Choroid plexus epithelial cell (primary cell): Measurements from ENCODE around the gene LAMA4.

ENCODE experiments used
- DNase-seq: peaks from one replicate; pipeline ENCODE4 v3.0.0-alpha.2; 2010; ENCODE audit warnings: low read depth
- H3K4me3 ChIP-seq: 2 replicates; pipeline ENCODE4 v1.5.1; 2011; ENCODE audit warnings: low read depth, mild to moderate bottlenecking, control low read depth, low read length, moderate library complexity
- TF ChIP-seq, protein P1 (sequence below): conservative IDR thresholded peaks from 2 replicates; pipeline ENCODE4 v1.5.1; 2011; ENCODE audit warnings: low read depth, mild to moderate bottlenecking, control low read depth, inconsistent platforms, low read length, moderate library complexity

Gene LAMA4

DNA sequence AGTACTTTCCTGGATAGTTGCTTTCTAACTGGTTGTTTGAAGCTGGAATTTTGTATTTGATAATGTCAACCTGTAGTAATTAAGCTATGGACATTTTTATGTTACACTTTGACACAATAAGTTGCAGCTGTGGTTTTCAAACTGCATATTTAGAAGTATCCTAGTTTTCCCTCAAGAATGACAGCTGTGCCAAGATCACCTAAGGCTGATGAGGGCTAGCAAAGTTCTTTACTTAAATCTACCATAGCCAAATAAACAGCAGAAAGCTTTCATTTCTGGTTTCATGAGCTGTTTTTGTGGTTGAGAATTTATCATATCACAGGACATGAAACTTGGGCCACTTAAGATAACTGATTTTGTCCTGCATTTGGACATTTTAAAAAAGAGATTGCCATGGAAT is 136.3 kb downstream of the LAMA4 start:
- no peak overlapping the region for H3K4me3 ChIP-seq
- peak; percentile 16 for DNase-seq
- TF ChIP-seq, protein P1, sequence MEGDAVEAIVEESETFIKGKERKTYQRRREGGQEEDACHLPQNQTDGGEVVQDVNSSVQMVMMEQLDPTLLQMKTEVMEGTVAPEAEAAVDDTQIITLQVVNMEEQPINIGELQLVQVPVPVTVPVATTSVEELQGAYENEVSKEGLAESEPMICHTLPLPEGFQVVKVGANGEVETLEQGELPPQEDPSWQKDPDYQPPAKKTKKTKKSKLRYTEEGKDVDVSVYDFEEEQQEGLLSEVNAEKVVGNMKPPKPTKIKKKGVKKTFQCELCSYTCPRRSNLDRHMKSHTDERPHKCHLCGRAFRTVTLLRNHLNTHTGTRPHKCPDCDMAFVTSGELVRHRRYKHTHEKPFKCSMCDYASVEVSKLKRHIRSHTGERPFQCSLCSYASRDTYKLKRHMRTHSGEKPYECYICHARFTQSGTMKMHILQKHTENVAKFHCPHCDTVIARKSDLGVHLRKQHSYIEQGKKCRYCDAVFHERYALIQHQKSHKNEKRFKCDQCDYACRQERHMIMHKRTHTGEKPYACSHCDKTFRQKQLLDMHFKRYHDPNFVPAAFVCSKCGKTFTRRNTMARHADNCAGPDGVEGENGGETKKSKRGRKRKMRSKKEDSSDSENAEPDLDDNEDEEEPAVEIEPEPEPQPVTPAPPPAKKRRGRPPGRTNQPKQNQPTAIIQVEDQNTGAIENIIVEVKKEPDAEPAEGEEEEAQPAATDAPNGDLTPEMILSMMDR: no peak

DNA sequence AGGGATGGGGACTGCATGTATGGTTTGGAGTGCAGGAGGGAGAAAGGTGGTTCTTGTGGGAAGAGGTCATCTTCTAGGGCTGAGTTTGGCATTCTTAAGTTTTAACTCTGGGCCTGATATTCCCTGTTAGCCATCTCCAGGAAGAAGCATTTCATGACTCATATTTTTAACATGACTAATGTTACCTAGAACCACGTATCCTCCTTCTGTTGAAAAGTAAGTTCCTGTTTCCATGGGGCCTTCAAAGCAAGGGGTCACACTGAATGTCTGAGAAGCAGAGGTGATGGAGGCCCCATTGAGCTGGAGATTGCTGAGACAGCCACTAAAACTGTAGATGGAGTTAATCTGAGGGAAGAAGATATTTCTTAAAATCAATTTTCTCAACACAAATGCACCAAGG is 136.8 kb downstream of the LAMA4 start:
- H3K4me3 ChIP-seq: no peak overlapping the region
- TF ChIP-seq, protein P1: no peak
- peak; percentile 73 for DNase-seq

DNA sequence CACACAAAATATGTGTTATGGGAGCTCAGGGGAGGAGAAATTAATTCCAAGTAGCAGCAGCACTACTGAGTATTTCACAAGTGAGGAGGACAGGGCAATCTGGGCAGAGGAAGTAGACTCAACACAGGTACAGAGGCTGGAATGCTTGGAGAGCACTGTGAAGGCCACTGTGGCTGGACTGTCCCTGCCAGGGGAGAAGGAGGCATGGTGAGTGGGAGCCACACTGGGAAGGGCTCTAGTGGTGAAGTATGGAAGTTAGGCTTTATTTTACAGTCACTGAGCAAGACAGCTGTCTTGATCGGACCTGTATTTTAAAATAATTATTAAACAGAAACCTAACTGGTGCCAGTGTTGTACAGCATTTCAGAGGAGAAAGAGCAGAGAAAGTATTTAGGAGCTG is 138.1 kb downstream of the LAMA4 start:
- no peak for DNase-seq
- no peak overlapping the region for H3K4me3 ChIP-seq

DNA sequence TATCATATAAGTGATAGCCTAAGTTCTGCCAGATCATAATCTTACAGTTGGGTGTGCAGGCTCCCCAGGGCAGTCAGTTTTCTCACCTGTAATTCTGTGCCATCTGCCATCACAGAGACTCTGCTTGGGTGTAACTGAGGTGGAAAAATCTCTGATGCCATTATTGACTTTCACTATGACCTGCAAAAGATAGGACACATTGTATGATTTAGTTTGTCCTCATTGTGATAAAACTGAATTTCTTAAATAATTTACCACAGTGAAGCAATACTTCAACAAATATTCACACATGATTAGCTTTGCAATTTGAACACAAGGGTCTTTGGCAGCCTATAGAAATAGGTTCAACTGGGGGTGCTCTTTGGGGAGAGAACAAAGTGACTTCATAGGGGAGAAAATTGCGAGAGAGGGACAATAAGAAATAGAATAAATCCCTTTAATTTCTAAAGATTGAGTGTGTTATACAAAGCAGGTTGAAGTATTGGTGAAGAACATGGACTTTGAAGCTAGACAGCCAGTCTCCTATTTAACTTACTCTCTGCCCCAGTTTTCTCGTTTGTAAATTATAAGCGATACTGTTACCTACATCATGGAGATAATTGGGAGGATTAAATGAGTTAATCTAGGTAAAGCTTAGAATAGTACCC is 139.7 kb downstream of the LAMA4 start:
- TF ChIP-seq, protein P1: no peak
- H3K4me3 ChIP-seq: no peak overlapping the region
- DNase-seq: no peak

More for the DNA sequence above, 138.1 kb downstream of the LAMA4 start:
- TF ChIP-seq, protein P1: peak; percentile 13

DNA sequence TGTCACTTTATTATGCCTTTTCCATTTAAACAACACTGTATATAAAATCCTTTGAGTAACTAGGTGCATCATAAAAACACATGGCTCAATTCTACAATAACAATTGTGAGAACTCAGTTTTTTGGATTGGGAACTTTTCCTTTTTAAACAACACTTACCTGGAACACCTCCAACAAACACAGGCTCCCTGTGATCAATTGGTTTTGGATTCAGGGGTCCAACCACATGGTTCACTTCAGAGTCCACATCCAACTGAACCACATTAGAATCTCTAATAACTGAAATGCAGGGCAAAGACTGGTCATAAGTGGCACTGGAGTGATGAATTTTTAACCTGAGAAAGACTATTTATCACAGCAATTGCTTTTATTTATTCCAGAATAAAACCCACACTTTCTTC is 140.4 kb downstream of the LAMA4 start:
- no peak overlapping the region for H3K4me3 ChIP-seq
- TF ChIP-seq, protein P1: no peak
- DNase-seq: no peak

DNA sequence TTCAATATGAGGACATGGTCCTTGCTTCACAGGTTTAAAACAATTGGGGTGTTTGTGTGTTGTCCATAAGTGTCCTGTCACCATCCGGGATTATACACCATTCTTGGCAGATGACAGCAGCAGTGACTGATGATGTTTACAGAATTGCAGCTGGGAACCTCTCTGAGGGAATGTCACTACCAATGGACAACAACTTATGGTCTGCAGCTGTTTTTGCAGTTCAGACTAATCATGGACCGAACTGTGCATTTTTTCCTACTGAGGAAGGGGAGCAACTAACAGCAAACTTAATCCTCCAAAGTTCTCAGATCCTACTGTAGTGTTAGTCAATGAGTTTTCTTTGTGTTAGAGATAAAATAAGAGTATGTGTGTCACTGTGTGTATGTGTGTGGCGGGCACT is 140.9 kb downstream of the LAMA4 start:
- DNase-seq: no peak
- TF ChIP-seq, protein P1: no peak
- no peak overlapping the region for H3K4me3 ChIP-seq

DNA sequence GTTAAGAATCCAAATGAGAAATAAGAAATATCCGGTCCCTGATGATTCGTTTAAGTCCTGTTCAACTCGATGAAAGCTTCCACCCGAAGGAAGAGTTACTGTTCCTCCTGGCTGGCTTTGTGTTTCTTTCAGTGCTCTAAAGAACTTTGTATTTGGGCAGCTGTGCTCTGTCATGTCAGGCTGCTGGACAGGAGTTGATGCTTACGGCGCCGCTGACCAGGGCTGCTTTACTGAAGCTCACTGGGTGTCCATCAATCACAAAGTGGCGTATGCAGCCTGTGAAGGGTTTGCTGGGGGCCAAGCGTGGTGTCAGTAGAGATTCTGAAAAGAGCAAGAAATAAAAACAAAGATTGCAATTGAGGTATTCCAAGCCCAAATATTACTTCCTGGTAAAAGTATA is 145.1 kb downstream of the LAMA4 start:
- H3K4me3 ChIP-seq: no peak overlapping the region
- TF ChIP-seq, protein P1: no peak
- DNase-seq: no peak
